ENCODE measurements around the gene CFAP92. TPM values are rescaled to one million over a fixed set of nuclear protein-coding genes. Genes with fewer than 3 reads are reported as not detected.

Gene CFAP92
- total and polyA plus RNA-seq, 5 experiments from 2014 or later, result 0.18 to 2.0 (median 0.23) TPM

- peak overlapping the region in 1 of 10 donors; percentile 45 for H3K4me3 Mint-ChIP-seq
- H3K27me3 Mint-ChIP-seq, result no peaks in the 10 kb centered on the region
- H3K9me3 Mint-ChIP-seq, result no peaks in the 10 kb centered on the region
- DNase-seq (peak in 1 of 10 donors; percentile 10), ATAC-seq (no peak)
- H3K36me3 Mint-ChIP-seq, result no peaks in the 10 kb centered on the region
- H3K27ac Mint-ChIP-seq, result peak overlapping the region in 3 of 10 donors; percentile 65 to 83 (median 81)
- POLR2A ChIA-PET, result interaction anchor here (0.7 to 1.3 kb wide), 5 partner anchors 18 to 627 kb away, joined by 3 to 4 read pairs (median 3); no protein-coding TSS in a partner anchor
- peaks cover 20 to 41% (median 41%) of the 10 kb centered on the region in 4 donors for H3K4me1 Mint-ChIP-seq
Observed at GRCh38 chr3:129023008-129023358, 29.1 kb upstream of the CFAP92 start.

- H3K27me3 Mint-ChIP-seq, result no peaks in the 10 kb centered on the region
- DNase-seq, result peak in 1 of 10 donors; percentile 49
- peak overlapping the region in 7 of 10 donors; percentile 37 to 85 (median 77) for H3K27ac Mint-ChIP-seq
- POLR2A ChIA-PET, result interaction anchor here (0.7 to 1.3 kb wide), 7 partner anchors 9 to 627 kb away, joined by 3 to 6 read pairs (median 3); no protein-coding TSS in a partner anchor
- no peaks in the 10 kb centered on the region for H3K36me3 Mint-ChIP-seq
- ATAC-seq, result no peak
- peaks cover 24 to 48% (median 47%) of the 10 kb centered on the region in 4 donors for H3K4me1 Mint-ChIP-seq
- H3K9me3 Mint-ChIP-seq, result no peaks in the 10 kb centered on the region
- peak overlapping the region in 5 of 10 donors; percentile 0 to 66 (median 43) for H3K4me3 Mint-ChIP-seq
Observed at GRCh38 chr3:129022114-129023007, 28.5 kb upstream of the CFAP92 start.

GRCh38 chr3:129021140-129021551 lies 27.3 kb upstream of the CFAP92 start:
- Mint-ChIP-seq H3K9me3 (no peaks in the 10 kb centered on the region), H3K27me3 (no peaks in the 10 kb centered on the region), H3K36me3 (no peaks in the 10 kb centered on the region), H3K4me1 (peaks cover 18 to 51% (median 50%) of the 10 kb centered on the region in 4 donors), H3K27ac (peak overlapping the region in 1 of 10 donors; percentile 44), H3K4me3 (no peak overlapping the region)
- ATAC-seq, result no peak
- POLR2A ChIA-PET, result interaction anchor here (0.9 to 1.3 kb wide), 3 partner anchors 8 to 161 kb away, joined by 3 to 6 read pairs (median 3); no protein-coding TSS in a partner anchor
- DNase-seq, result no peak

DNA sequence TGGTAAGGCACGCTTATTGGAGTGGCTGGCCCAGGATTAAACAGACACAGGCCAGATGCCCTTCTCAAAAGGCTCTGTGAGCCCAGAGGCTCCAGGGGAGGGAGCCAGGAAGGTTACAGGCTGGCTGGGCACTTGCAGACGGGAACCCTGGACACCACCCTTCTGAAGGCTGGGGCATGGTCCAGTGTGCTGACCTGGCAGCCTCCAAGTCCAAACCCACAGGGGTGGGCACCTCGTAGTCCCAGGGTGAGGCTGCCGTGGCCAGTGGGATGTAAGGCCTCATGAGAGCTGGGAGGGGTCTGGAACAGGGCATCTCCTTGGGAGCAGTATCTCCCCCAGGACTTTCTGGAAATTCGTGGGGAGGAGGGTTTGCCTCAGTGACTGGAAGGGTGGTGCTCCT lies 26.8 kb upstream of the CFAP92 start:
- Mint-ChIP-seq H3K9me3 (no peaks in the 10 kb centered on the region), H3K4me3 (no peak overlapping the region), H3K36me3 (no peaks in the 10 kb centered on the region), H3K27ac (no peak overlapping the region), H3K27me3 (no peaks in the 10 kb centered on the region), H3K4me1 (peaks cover 21 to 53% (median 50%) of the 10 kb centered on the region in 4 donors)
- DNase-seq, result peak in 1 of 10 donors; percentile 50
- no peak for ATAC-seq
- POLR2A ChIA-PET, result interaction anchor here (1.0 to 1.8 kb wide), 4 partner anchors 8 to 101 kb away, joined by 3 to 9 read pairs (median 4); partner anchors contain the start of gene RAB43

- H3K9me3 Mint-ChIP-seq, result no peaks in the 10 kb centered on the region
- peak overlapping the region in 3 of 10 donors; percentile 79 to 99 (median 90) for H3K27ac Mint-ChIP-seq
- H3K4me1 Mint-ChIP-seq, result peaks cover 26 to 57% (median 55%) of the 10 kb centered on the region in 4 donors
- H3K27me3 Mint-ChIP-seq, result no peaks in the 10 kb centered on the region
- POLR2A ChIA-PET, result interaction anchor here (1.0 to 1.8 kb wide), 2 partner anchors 25 to 102 kb away, joined by 3 to 9 read pairs; partner anchors contain the start of genes CFAP92 and RAB43
- ATAC-seq (no peak), DNase-seq (no peak)
- H3K4me3 Mint-ChIP-seq, result no peak overlapping the region
- H3K36me3 Mint-ChIP-seq, result no peaks in the 10 kb centered on the region
Observed at GRCh38 chr3:129019266-129019665, 25.4 kb upstream of the CFAP92 start.

DNA sequence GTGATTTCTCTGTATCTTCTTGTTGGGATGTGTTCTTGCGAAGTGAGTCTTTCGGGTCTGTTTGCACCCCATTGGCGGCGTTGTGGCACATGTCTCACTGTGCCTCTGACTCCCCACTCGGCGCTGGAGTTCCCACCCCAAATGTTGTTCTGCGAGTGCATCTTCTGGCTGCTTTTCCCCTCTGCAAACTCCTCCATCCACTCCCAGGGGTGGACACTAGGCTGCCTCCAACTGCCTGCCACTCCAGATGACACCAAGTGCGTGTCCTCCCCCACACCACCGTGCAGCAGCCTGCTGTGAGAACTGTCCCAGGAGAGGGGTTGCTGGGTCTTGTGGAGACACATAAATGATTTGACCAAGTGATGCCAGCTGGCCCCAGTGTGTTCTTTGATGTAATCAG lies 24.9 kb upstream of the CFAP92 start:
- peak overlapping the region in 9 of 10 donors; percentile 56 to 99 (median 79) for H3K27ac Mint-ChIP-seq
- H3K4me1 Mint-ChIP-seq, result peaks cover 26 to 60% (median 57%) of the 10 kb centered on the region in 4 donors
- peak overlapping the region in 2 of 10 donors; percentile 4 to 41 for H3K4me3 Mint-ChIP-seq
- ATAC-seq, result no peak
- H3K36me3 Mint-ChIP-seq, result no peaks in the 10 kb centered on the region
- no peaks in the 10 kb centered on the region for H3K27me3 Mint-ChIP-seq
- DNase-seq, result peak in 1 of 10 donors; percentile 41
- POLR2A ChIA-PET, result no interaction called here
- H3K9me3 Mint-ChIP-seq, result no peaks in the 10 kb centered on the region

GRCh38 chr3:129018271-129018670 lies 24.4 kb upstream of the CFAP92 start:
- DNase-seq (no peak), ATAC-seq (no peak)

GRCh38 chr3:129017484-129017899 lies 23.6 kb upstream of the CFAP92 start:
- POLR2A ChIA-PET, result interaction anchor here (0.6 to 7.9 kb wide), 10 partner anchors 9 to 299 kb away, joined by 3 to 257 read pairs (median 14); partner anchors contain the start of genes CFAP92, CNBP, COPG1 and EFCC1
- H3K4me1 Mint-ChIP-seq, result peaks cover 28 to 61% (median 55%) of the 10 kb centered on the region in 4 donors
- H3K27ac Mint-ChIP-seq, result peak overlapping the region; percentile 28 to 100 (median 96)
- H3K36me3 Mint-ChIP-seq, result no peaks in the 10 kb centered on the region
- ATAC-seq (no peak), DNase-seq (peak in 1 of 10 donors; percentile 18)
- H3K4me3 Mint-ChIP-seq, result peak overlapping the region in 8 of 10 donors; percentile 36 to 88 (median 61)
- H3K27me3 Mint-ChIP-seq, result no peaks in the 10 kb centered on the region
- no peaks in the 10 kb centered on the region for H3K9me3 Mint-ChIP-seq

More at GRCh38 chr3:129018271-129018670, 24.4 kb upstream of the CFAP92 start:
- Mint-ChIP-seq H3K4me1 (peaks cover 26 to 63% (median 57%) of the 10 kb centered on the region in 4 donors), H3K4me3 (peak overlapping the region in 2 of 10 donors; percentile 10 to 41), H3K9me3 (no peaks in the 10 kb centered on the region), H3K27me3 (no peaks in the 10 kb centered on the region), H3K36me3 (no peaks in the 10 kb centered on the region), H3K27ac (peak overlapping the region; percentile 79 to 100 (median 93))
- POLR2A ChIA-PET, result interaction anchor here (6.8 to 7.9 kb wide), 2 partner anchors 8 to 18 kb away, joined by 125 to 257 read pairs; partner anchors contain the start of genes CFAP92 and EFCC1

- no peaks in the 10 kb centered on the region for H3K36me3 Mint-ChIP-seq
- H3K9me3 Mint-ChIP-seq, result no peaks in the 10 kb centered on the region
- DNase-seq, result peak in 1 of 10 donors; percentile 67
- no peaks in the 10 kb centered on the region for H3K27me3 Mint-ChIP-seq
- H3K4me3 Mint-ChIP-seq, result peak overlapping the region in 9 of 10 donors; percentile 8 to 88 (median 71)
- peak in 1 of 2 donors; percentile 3 for ATAC-seq
- H3K4me1 Mint-ChIP-seq, result peaks cover 28 to 57% (median 50%) of the 10 kb centered on the region in 4 donors
- POLR2A ChIA-PET, result interaction anchor here (0.6 to 7.9 kb wide), 19 partner anchors 9 to 299 kb away, joined by 3 to 257 read pairs (median 6); partner anchors contain the start of genes CFAP92, CNBP, COPG1 and EFCC1
- H3K27ac Mint-ChIP-seq, result peak overlapping the region; percentile 77 to 100 (median 96)
Observed at GRCh38 chr3:129016720-129017483, 23.0 kb upstream of the CFAP92 start.

DNA sequence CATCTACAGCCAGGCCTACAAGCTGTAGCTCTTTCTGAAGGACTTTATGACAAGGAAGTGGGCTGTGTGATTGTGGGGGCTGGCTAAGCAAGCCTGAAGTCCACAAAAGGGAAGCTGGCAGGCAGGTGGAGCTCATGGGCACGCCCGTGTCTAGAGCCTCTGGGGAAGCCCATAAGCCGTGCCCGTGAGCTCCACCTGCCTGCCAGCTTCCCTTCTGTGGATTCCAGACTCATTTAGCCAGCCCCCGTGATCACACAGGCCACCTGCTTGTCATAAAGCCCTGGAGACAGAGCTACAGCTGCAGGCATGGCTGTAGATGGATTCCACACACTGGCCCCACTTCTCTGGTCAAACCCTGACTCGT lies 22.5 kb upstream of the CFAP92 start:
- Mint-ChIP-seq H3K9me3 (no peaks in the 10 kb centered on the region), H3K36me3 (no peaks in the 10 kb centered on the region), H3K27me3 (no peaks in the 10 kb centered on the region), H3K4me3 (peak overlapping the region; percentile 43 to 94 (median 80)), H3K27ac (peak overlapping the region; percentile 77 to 100 (median 96)), H3K4me1 (peaks cover 26 to 55% (median 49%) of the 10 kb centered on the region in 4 donors)
- ATAC-seq (peak; percentile 91 to 92), DNase-seq (peak; percentile 55 to 88 (median 68))
- POLR2A ChIA-PET, result interaction anchor here (0.8 to 7.9 kb wide), 20 partner anchors 10 to 300 kb away, joined by 3 to 257 read pairs (median 6); partner anchors contain the start of genes CFAP92, CNBP, COPG1 and EFCC1

DNA sequence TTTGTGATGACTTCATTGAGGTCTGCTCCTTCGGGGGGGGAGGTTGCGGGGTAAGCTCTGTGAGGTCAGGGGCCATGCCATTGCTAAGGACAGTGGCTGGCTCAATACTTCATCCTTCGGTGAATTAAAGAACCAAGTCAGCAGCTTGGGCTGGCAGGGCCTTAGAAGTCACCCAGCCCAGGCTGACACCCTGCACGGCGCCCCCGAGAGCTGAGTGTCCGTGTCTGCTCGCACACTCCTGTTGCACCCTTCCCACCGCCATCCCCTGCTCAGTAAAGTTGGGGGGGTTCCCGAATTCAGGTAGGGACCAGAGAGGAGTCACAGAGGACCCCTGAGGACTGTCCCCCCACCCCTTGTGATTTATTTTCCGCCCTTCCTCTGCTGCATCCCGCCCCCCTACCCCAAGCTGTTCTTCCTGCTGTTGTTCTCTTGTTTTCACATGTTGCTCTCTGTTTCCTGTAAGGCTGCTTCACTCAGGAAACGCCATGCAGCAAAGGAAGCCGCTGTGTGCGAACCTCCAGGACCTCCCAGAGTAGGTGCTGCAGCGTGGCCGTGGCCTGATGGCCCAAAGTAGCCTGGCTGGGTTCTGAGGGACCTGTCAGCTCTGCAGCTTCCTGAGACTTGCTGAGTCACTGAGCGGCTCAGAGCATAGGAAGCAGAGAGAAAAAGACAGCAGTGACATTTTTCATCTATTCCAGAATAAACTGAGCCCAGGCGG lies 21.7 kb upstream of the CFAP92 start:
- H3K4me1 Mint-ChIP-seq, result peaks cover 28 to 55% (median 49%) of the 10 kb centered on the region in 4 donors

More for the DNA sequence above, 21.7 kb upstream of the CFAP92 start:
- Mint-ChIP-seq H3K9me3 (no peaks in the 10 kb centered on the region), H3K36me3 (no peaks in the 10 kb centered on the region), H3K27ac (peak overlapping the region; percentile 77 to 100 (median 96)), H3K4me3 (peak overlapping the region; percentile 43 to 94 (median 80)), H3K27me3 (no peaks in the 10 kb centered on the region)
- DNase-seq (peak in 7 of 10 donors; percentile 25 to 61 (median 51)), ATAC-seq (peak; percentile 62 to 70)
- POLR2A ChIA-PET, result interaction anchor here (0.6 to 7.9 kb wide), 19 partner anchors 11 to 557 kb away, joined by 3 to 257 read pairs (median 6); partner anchors contain the start of genes CFAP92, CNBP, COPG1 and EFCC1
